ENCODE measurements around the gene CIRBP. TPM values are rescaled to one million over a fixed set of nuclear protein-coding genes. Genes with fewer than 3 reads are reported as not detected.

Gene CIRBP
- total and polyA plus RNA-seq, 2 of the 13 experiments (the other 11 are each of a cell fraction or from before 2014, with no cell fraction given), result 133 to 140 TPM

GRCh38 chr19:1299801-1300200 is 30.7 kb downstream of the CIRBP start:
- Histone ChIP-seq H3K9me3 (ENCODE audit: low read length) (no peaks in the 10 kb centered on the region), H2AFZ (ENCODE audit: low read length) (no peak overlapping the region), H3K27me3 (ENCODE audit: control insufficient read depth in 1 of 2, insufficient read depth in 2 of 2, low read length in 2 of 2) (no peaks in the 10 kb centered on the region), H3K4me2 (ENCODE audit: low read depth, low read length) (no peak overlapping the region), H3K36me3 (replicated peaks in 1 of 2; ENCODE audit: control insufficient read depth in 1 of 2, insufficient read depth in 2 of 2, low read length in 2 of 2) (peaks cover 0 to 2% of the 10 kb centered on the region in 2 experiments; a peak in 2 of 5 replicates), H3K9ac (ENCODE audit: insufficient read depth, low read depth, low read length) (no peak overlapping the region), H4K20me1 (ENCODE audit: insufficient read depth, low read length) (no peaks in the 10 kb centered on the region), H3K4me3 (replicated peaks in 1 of 3; ENCODE audit: insufficient read depth in 1 of 3, low read depth in 2 of 3, low read length in 3 of 3) (no peak overlapping the region), H3K27ac (ENCODE audit: extremely low read length, insufficient read depth, low read length) (no peak overlapping the region), H3K79me2 (ENCODE audit: insufficient read depth, low read length) (no peaks in the 10 kb centered on the region), H3K4me1 (ENCODE audit: insufficient read depth, low read length) (peaks cover 14% of the 10 kb centered on the region)
- ChIA-PET CTCF (ENCODE audit: low intra/inter-chr PET ratio, low total read pairs) (no interaction called here), POLR2A (no interaction called here)
- FAIRE-seq (no peak), DNase-seq (ENCODE audit: low spot score) (no peak), ATAC-seq (no peak)
- intact Hi-C loops (cut with micrococcal nuclease; ENCODE audit: unreplicated experiment), result no loop called here
- WGBS (ENCODE audit: low lambda C conversion rate), result 97% methylated on average over 28 of the region's 34 CpGs
- no TSS peak for BruUV-seq (replicated peaks)
- TF ChIP-seq ZNF121 (CRISPR knock-in tag; IDR thresholded peaks at IDR 0.05) (no peak), HNF4A (CRISPR knock-in tag; IDR thresholded peaks at IDR 0.05) (no peak), AGO2 (optimal IDR thresholded peaks at IDR 0.05; ENCODE audit: low read depth, low read length) (peak; percentile 45), NR0B2 (CRISPR knock-in tag; IDR thresholded peaks at IDR 0.05) (no peak), SP2 (CRISPR knock-in tag; IDR thresholded peaks at IDR 0.05) (no peak)
- in situ Hi-C loops (cut with HindIII; ENCODE audit: extremely low pct_ligation_motif_present, low pct_unique_long_range_greater_than_20kb), result no loop called here

GRCh38 chr19:1300744-1301490 is 31.8 kb downstream of the CIRBP start:
- intact Hi-C loops (cut with micrococcal nuclease; ENCODE audit: unreplicated experiment), result no loop called here

More at GRCh38 chr19:1300744-1301490, 31.8 kb downstream of the CIRBP start:
- DNase-seq (ENCODE audit: low spot score) (no peak), FAIRE-seq (no peak), ATAC-seq (no peak)
- Histone ChIP-seq H3K4me2 (ENCODE audit: low read depth, low read length) (no peak overlapping the region), H3K9ac (ENCODE audit: insufficient read depth, low read depth, low read length) (no peak overlapping the region), H2AFZ (ENCODE audit: low read length) (no peak overlapping the region), H3K4me3 (replicated peaks in 1 of 3; ENCODE audit: insufficient read depth in 1 of 3, low read depth in 2 of 3, low read length in 3 of 3) (no peak overlapping the region), H3K9me3 (ENCODE audit: low read length) (no peaks in the 10 kb centered on the region), H3K27ac (ENCODE audit: extremely low read length, insufficient read depth, low read length) (no peak overlapping the region), H3K4me1 (ENCODE audit: insufficient read depth, low read length) (peaks cover 23% of the 10 kb centered on the region), H3K79me2 (ENCODE audit: insufficient read depth, low read length) (no peaks in the 10 kb centered on the region), H4K20me1 (ENCODE audit: insufficient read depth, low read length) (no peaks in the 10 kb centered on the region), H3K27me3 (ENCODE audit: control insufficient read depth in 1 of 2, insufficient read depth in 2 of 2, low read length in 2 of 2) (no peaks in the 10 kb centered on the region), H3K36me3 (replicated peaks in 1 of 2; ENCODE audit: control insufficient read depth in 1 of 2, insufficient read depth in 2 of 2, low read length in 2 of 2) (peaks cover 0 to 2% of the 10 kb centered on the region in 2 experiments; a peak in 2 of 5 replicates)
- in situ Hi-C loops (cut with HindIII; ENCODE audit: extremely low pct_ligation_motif_present, low pct_unique_long_range_greater_than_20kb), result no loop called here
- 96% methylated on average over 35 of the region's 35 CpGs for WGBS (ENCODE audit: low lambda C conversion rate)
- BruUV-seq (replicated peaks), result TSS peak; percentile 53
- no peak for TF ChIP-seq SMARCC2 (IDR thresholded peaks at IDR 0.05)
- POLR2A ChIA-PET, result interaction anchor here (1.2 to 1.4 kb wide), 2 partner anchors 10 to 73 kb away, joined by 3 to 4 read pairs; no protein-coding TSS in a partner anchor
- CTCF ChIA-PET (ENCODE audit: low intra/inter-chr PET ratio, low total read pairs), result no interaction called here

Measured in HepG2 (cell line).